Spinal cord (tissue), 10 donors: Measurements from ENCODE around the gene KCNQ1. TPM values are rescaled to one million over a fixed set of nuclear protein-coding genes. Genes with fewer than 3 reads are reported as not detected.

Source experiments
- DNase-seq, 6 donors: peaks; one replicate each; pipeline versions ENCODE4 v3.0.0 to v3.0.0-alpha.2; 2013 to 2015; ENCODE audit warnings: low spot score in 6 of 6, low read depth in 4 of 6
- H3K27ac ChIP-seq: one replicate; pipeline ENCODE4 v1.5.1; 2013; ENCODE audit warnings: low read depth, low read length, control low read depth
- H3K27me3 ChIP-seq: one replicate; pipeline ENCODE4 v1.6.1; 2013; ENCODE audit warnings: low read length; ENCODE audit not compliant: control insufficient read depth, insufficient read depth
- H3K36me3 ChIP-seq: one replicate; pipeline ENCODE4 v1.6.1; 2013; ENCODE audit warnings: low read length; ENCODE audit not compliant: control insufficient read depth, insufficient read depth
- H3K4me1 ChIP-seq: one replicate; pipeline ENCODE4 v1.6.1; 2013; ENCODE audit warnings: low read length; ENCODE audit not compliant: control insufficient read depth, insufficient read depth
- H3K4me3 ChIP-seq: one replicate; pipeline ENCODE4 v1.5.1; 2013; ENCODE audit warnings: low read depth, low read length, control low read depth
- H3K9me3 ChIP-seq: one replicate; pipeline ENCODE4 v1.6.1; 2013; ENCODE audit warnings: low read length; ENCODE audit not compliant: control insufficient read depth, insufficient read depth
- WGBS: methylation state at CpG from one replicate; pipeline ENCODE4 v1.1.5; 2013; ENCODE audit warnings: missing lambda C conversion rate; ENCODE audit not compliant: insufficient coverage; 5-methylcytosine and 5-hydroxymethylcytosine counted together
- polyA plus RNA-seq, 2 donors: library from polyadenylated mRNA; unstranded; fragments of 120-200 nt; gene quantifications; one replicate each; pipeline ENCODE4 v1.2.1, GENCODE V29; 2013; ENCODE audit not compliant: insufficient read length in 2 of 2
- total RNA-seq, 2 donors: library from RNA; depleted of rRNA in 1 of 2; stranded (reverse); fragments of 120-200 nt in 1 of 2; fragments of >200 nt in 1 of 2; gene quantifications; one replicate each; pipeline versions ENCODE4 v1.2.3 to v1.2.4, GENCODE V29; 2013 to 2014
- donor health status: healthy.

KCNQ1 gene
- total and polyA plus RNA-seq, 4 donors, result 0.83 to 3.1 (median 2.1) TPM

DNA sequence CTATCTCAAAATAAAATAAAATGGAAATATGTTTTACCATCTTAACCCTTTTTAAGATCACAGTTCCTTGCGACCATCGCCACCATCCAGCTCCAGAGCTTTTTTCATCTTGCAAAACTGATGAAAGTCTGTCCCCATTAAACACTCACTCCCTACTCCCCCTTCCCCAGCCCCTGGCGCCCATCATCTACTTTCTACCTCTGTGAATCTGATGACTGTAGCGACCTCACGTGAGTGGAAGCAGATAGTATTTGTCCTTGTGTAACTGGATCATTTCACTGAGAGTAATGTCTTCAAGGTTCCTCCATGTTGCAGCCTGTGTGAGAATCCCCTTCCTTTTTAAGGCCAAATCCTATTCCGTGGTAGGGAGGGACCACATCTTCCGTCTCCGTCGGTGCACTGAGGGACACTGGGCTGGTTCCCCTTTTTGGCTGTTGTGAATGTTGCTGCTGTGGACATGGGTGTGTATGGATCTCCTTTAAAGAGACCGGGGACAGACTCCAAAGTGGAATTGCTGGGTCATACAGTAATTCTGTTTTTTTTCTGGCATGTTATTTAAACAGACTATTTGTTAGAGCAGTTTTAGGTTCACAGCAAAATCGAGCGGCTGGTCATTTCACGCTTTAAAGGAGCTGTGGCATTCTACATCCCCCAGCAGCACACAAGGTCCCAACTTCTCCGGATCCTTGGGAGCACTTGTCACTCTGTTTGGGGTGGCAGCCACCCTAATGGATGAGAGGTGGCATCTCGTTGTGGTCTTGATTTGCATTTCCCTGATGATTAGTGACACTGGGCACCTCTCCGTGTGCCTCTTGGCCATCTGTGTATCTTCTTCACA, 120.0 kb downstream of the KCNQ1 start:
- 90% methylated on average over 3 of the region's 16 CpGs for WGBS
- H3K27me3 ChIP-seq, result no peaks in the 10 kb centered on the region
- DNase-seq, result no peak
- H3K9me3 ChIP-seq, result no peaks in the 10 kb centered on the region
- no peak overlapping the region for H3K27ac ChIP-seq
- peaks cover 26% of the 10 kb centered on the region for H3K4me1 ChIP-seq
- H3K36me3 ChIP-seq, result peaks cover 3% of the 10 kb centered on the region
- H3K4me3 ChIP-seq, result no peak overlapping the region

DNA sequence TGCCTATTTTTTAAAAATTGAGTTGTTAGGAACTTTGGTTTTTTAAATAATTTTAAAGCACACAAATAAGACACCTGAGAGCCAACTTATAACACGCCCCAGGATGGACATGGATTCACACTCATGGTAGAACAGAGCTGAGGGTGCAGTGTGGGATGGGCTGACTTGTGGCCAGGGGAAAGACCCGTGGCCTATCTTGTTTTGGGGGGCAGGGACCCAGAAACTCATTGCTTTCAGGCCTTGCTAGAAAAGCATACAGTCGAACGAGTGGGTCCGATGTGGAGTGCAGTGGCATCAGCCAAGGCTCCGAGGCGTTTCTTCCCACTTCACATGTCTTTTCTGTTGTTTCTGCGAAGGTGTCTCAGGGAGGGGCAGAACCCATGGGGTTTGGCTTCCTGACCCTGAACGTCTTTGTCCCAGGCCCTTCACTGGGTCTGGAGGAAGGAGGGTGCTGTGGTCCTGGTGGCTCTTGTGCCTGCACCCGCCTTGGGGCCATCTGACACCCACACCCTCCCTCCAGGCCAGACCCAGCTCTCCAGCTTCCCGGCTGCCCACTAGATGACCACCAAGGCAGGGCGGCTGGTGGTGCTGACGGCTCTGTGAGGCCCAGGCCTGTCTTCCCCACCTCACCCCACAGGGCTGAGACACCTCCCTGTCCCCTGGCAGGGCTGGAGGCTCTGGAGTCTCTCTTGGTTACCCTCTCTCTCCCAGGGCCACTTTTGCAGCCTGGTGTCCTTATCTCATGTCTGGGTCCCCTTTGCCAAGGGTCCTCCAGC, 120.8 kb downstream of the KCNQ1 start:
- Histone ChIP-seq H3K4me1 (peaks cover 25% of the 10 kb centered on the region), H3K9me3 (no peaks in the 10 kb centered on the region), H3K27me3 (no peaks in the 10 kb centered on the region), H3K36me3 (peaks cover 8% of the 10 kb centered on the region), H3K27ac (no peak overlapping the region), H3K4me3 (no peak overlapping the region)
- DNase-seq, result no peak
- 93% methylated on average over 10 of the region's 13 CpGs for WGBS

DNA sequence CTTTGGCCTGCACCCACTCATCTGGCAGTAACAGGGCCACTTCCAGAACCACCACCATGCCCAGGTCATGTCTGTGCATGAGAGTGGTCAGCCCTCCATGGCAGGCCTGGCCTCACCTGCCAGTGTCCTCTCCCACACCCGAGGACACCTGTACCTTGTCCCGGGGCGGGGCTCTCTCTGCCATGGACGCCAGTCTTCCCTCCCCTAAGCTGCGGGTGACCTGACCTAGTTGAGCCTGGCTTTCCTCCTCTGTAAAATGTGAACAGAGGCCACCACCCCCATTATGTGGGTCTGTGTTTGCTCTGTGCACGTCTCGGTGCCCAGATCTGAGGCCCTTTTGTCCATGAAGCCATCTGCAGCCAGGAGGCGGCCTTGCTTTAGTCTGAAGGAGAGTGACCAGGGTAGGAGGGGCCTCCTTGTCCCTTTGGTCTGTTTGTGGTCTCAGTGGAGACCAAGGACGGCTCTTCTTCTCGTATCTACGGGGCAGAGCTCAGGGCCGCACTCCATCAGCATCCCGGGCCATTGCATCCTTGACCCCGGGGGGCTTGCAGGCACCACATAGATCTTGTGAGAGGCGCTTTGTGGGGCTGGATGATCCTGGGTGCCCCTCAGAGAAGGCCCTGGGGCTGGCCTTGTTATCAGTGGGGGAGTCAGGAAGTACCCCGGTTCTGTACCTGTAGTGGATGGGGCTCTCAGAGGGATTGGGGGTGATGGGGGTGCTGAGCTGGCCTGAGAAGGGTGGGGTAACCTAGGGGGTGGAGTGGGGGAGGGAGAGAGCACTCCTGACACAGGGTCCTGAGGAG, 121.6 kb downstream of the KCNQ1 start:
- no peak overlapping the region for H3K27ac ChIP-seq
- H3K9me3 ChIP-seq, result no peaks in the 10 kb centered on the region
- no peak for DNase-seq
- peaks cover 8% of the 10 kb centered on the region for H3K36me3 ChIP-seq
- no peaks in the 10 kb centered on the region for H3K27me3 ChIP-seq
- no peak overlapping the region for H3K4me3 ChIP-seq
- WGBS, result 91% methylated on average over 15 of the region's 16 CpGs
- peaks cover 21% of the 10 kb centered on the region for H3K4me1 ChIP-seq

DNA sequence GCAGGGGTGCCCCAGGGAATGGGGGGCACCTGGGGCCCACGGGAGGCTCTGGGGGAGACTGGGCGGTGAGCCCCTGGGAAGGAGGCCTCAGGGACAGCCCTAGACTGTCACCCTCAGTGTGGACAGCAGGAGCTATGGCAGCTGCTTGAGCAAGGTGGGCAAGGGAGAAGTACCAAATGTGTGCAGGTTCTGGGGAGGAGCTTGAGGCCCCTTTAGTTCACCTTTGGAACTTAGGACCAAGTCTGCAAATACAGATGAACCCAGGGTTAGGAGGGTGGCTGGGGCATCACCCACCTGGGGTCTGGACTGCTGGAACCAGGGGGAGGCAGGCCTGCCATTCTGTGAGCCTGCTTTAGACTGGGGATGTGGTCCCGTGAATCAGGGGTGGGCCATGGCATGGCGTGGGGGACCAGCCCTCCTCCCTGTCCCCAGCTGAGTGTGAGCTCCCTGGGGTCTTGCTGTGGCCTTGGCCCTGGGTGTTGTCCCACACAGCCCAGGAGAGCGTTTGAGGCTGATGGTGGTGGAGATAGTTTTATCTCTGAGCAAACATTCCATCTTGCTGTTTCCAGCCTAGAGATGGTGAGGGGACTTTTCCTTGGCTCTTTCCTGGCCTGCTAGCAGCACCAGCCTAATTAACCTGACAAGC, 122.3 kb downstream of the KCNQ1 start:
- 82% methylated on average over 4 of the region's 5 CpGs for WGBS
- Histone ChIP-seq H3K4me1 (peaks cover 15% of the 10 kb centered on the region), H3K9me3 (no peaks in the 10 kb centered on the region), H3K36me3 (peaks cover 8% of the 10 kb centered on the region), H3K4me3 (no peak overlapping the region), H3K27ac (no peak overlapping the region), H3K27me3 (no peaks in the 10 kb centered on the region)
- DNase-seq, result no peak

DNA sequence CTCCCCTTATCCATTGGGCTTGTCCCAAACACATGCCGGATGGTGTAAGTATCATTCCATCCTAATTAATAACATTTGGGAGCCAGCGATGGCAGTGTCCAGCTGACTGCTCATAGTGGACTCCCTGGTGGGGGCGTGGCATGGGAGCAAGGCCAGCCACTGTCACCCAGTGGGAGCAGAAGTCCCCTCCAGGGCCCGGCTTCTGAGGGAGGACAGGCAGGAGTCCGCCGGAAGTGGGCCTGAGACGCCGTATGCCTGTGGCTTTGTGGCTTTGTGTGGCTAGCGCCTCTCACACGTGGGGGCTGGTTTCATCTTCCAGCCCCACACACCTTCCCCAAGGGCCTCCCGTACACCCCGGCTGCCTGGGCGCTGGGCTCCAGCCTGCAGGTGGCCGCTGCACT, 124.5 kb downstream of the KCNQ1 start:
- Histone ChIP-seq H3K36me3 (peaks cover 16% of the 10 kb centered on the region), H3K27me3 (no peaks in the 10 kb centered on the region), H3K9me3 (no peaks in the 10 kb centered on the region), H3K27ac (no peak overlapping the region), H3K4me1 (peaks cover 4% of the 10 kb centered on the region), H3K4me3 (no peak overlapping the region)
- WGBS, result 82% methylated on average over 13 of the region's 14 CpGs
- DNase-seq, result no peak

DNA sequence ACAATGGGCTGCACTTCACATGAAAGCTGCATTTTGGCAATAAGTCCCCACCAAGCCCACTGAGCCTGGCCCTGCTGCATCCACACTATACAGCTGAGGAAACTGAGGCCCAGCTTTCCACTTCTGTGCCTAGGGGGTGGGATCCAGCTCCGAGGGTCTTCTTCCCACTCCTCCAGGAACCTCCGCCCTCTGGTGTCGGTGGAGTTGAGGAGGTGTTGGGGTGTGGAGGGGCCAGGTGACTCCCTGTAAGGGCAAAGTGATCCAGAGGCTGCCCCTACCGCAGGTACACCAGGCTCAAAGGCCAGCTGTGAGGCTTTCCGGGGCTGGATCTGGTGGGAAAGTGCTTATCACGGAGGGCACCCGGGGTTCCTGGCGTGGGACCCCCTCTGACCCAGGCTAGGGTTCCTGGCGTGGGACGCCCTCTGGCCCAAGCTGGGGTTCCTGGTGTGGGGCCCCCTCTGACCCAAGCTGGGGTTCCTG, 125.0 kb downstream of the KCNQ1 start:
- H3K4me3 ChIP-seq, result no peak overlapping the region
- H3K9me3 ChIP-seq, result no peaks in the 10 kb centered on the region
- no peak overlapping the region for H3K27ac ChIP-seq
- peaks cover 9% of the 10 kb centered on the region for H3K4me1 ChIP-seq
- no peak for DNase-seq
- H3K36me3 ChIP-seq, result peaks cover 16% of the 10 kb centered on the region
- H3K27me3 ChIP-seq, result no peaks in the 10 kb centered on the region
- 98% methylated on average over 7 of the region's 10 CpGs for WGBS

DNA sequence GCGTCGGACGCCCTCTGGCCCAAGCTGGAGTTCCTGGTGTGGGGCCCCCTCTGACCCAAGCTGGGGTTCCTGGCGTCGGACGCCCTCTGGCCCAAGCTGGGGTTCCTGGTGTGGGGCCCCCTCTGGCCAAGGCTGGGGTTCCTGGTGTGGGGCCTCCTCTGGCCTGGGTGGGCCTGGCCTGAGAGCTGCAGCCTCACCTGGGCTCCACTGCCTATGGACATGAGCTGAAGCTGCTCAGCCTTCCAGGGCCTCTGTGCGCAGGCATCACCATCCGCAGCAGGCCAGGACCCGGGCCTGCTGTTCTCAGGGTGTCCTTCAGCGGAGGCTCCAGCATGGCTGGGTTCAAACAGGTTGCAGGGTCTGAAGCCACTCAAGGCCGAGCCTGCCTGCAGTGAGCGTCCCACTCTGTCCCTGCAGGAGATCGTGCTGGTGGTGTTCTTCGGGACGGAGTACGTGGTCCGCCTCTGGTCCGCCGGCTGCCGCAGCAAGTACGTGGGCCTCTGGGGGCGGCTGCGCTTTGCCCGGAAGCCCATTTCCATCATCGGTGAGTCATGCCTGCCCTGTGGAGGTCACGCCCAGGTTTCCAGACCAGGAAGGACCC, 125.5 kb downstream of the KCNQ1 start:
- no peak for DNase-seq
- Histone ChIP-seq H3K9me3 (no peaks in the 10 kb centered on the region), H3K27me3 (no peaks in the 10 kb centered on the region), H3K4me1 (peaks cover 14% of the 10 kb centered on the region), H3K36me3 (peaks cover 16% of the 10 kb centered on the region), H3K4me3 (no peak overlapping the region), H3K27ac (no peak overlapping the region)
- 98% methylated on average over 26 of the region's 26 CpGs for WGBS

DNA sequence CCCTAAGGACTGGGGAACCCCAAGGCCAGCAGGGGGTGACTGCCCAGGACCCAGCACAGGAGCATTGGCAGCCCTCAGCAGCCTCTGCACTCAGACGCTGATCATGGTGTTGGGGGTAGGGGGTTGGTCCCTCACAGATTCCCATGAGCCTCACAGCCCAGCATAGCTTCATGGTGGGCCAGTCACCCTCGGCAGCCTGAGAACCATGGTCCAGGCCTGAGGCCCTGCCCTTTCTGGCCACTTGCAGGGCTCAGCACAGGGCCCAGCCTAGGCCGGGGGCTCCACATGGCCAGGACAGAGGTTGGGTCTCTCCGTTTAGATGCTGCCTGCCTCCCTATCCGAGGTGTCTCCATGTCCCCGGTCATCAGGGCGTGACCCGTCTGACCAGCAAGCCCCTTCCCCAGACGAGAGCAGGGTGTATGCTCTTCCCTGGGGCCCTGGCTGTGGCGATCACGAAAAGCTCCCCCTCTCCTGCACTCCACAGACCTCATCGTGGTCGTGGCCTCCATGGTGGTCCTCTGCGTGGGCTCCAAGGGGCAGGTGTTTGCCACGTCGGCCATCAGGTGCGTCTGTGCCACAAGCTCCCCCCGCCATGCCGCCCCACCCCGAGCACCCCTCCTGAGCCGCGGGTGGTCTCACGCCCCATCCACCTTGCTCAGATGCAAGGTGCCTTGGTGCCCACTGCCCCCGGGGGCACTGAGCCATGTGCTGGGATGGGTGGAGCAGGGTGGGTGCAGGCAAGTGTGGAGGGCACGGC, 126.2 kb downstream of the KCNQ1 start:
- H3K27ac ChIP-seq, result no peak overlapping the region
- peaks cover 21% of the 10 kb centered on the region for H3K4me1 ChIP-seq
- WGBS, result 96% methylated on average over 25 of the region's 25 CpGs
- peaks cover 16% of the 10 kb centered on the region for H3K36me3 ChIP-seq
- no peak overlapping the region for H3K4me3 ChIP-seq
- no peak for DNase-seq
- H3K27me3 ChIP-seq, result no peaks in the 10 kb centered on the region
- no peaks in the 10 kb centered on the region for H3K9me3 ChIP-seq
